B cell (primary cell): Measurements from ENCODE around the gene BRICD5. TPM values are rescaled to one million over a fixed set of nuclear protein-coding genes. Genes with fewer than 3 reads are reported as not detected.

ENCODE experiments used
- ATAC-seq: fragments of 200-7000 bp; cut with Tn5 transposase; one replicate; pipeline ENCODE4 v1.10.0; 2021; ENCODE audit warnings: low read depth, mild to moderate bottlenecking, moderate number of reproducible peaks, moderate library complexity
- CTCF ChIA-PET: fragments of 350-600 bp; sonication (Branson Sonifier 250); formaldehyde crosslinking; loops from one replicate; lab custom pipeline; 2021; ENCODE audit warnings: antibody characterized with exemption, inconsistent platforms; lab: Charles Lee
- POLR2A ChIA-PET: fragments of 350-600 bp; sonication (Branson Sonifier 250); formaldehyde crosslinking; loops from one replicate; lab custom pipeline; 2021; ENCODE audit warnings: antibody characterized with exemption; lab: Charles Lee
- DNase-seq: peaks from one replicate; pipeline ENCODE4 v3.0.0; 2013
- H2AFZ ChIP-seq: 2 replicates; pipeline ENCODE4 v1.6.1; 2012; ENCODE audit warnings: mild to moderate bottlenecking, low read depth, low read length; ENCODE audit not compliant: insufficient read depth, poor library complexity, severe bottlenecking
- H3K27ac ChIP-seq, 2 donors: 1 replicate in 1 of 2; 2 replicates in 1 of 2; pipeline ENCODE4 v1.5.1; 2012 to 2013; ENCODE audit warnings: low read length in 2 of 2, mild to moderate bottlenecking in 2 of 2, moderate library complexity in 1 of 2
- H3K27me3 ChIP-seq, 4 experiments: fragments of 200-600 bp in 1 of 4; sonication (generic) in 1 of 4; replicated peaks in 1 of 4; 1 replicate in 2 of 4; 2 replicates in 2 of 4; pipeline versions ENCODE4 v1.6.1 to v1.7.0; 2013 to 2016; ENCODE audit warnings: low read length in 3 of 4, mild to moderate bottlenecking in 2 of 4, mixed read lengths in 1 of 4, moderate library complexity in 1 of 4; ENCODE audit not compliant: insufficient read depth in 4 of 4, control insufficient read depth in 3 of 4; ENCODE audit errors: control extremely low read depth in 1 of 4
- H3K36me3 ChIP-seq, 2 experiments: replicated peaks in 1 of 2; 1 replicate in 1 of 2; 2 replicates in 1 of 2; pipeline versions ENCODE4 v1.6.1 to v1.7.1; 2013; ENCODE audit warnings: low read length in 1 of 2; ENCODE audit not compliant: insufficient read depth in 2 of 2, control insufficient read depth in 1 of 2; ENCODE audit errors: control extremely low read depth in 1 of 2, extremely low read depth in 1 of 2
- H3K4me1 ChIP-seq, 2 donors: fragments of 200-600 bp in 1 of 2; sonication (generic) in 1 of 2; 1 replicate in 1 of 2; 2 replicates in 1 of 2; pipeline versions ENCODE4 v1.5.1 to v1.6.1; 2013 to 2017; ENCODE audit warnings: low read length in 2 of 2; ENCODE audit not compliant: control insufficient read depth in 2 of 2, insufficient read depth in 2 of 2
- H3K4me2 ChIP-seq: replicated peaks from 2 replicates; pipeline ENCODE3; 2012; ENCODE audit warnings: mild to moderate bottlenecking, low read depth, low read length; ENCODE audit not compliant: poor library complexity, severe bottlenecking
- H3K4me3 ChIP-seq, 5 experiments: fragments of 200-600 bp in 1 of 5; sonication (generic) in 1 of 5; 1 replicate in 3 of 5; 2 replicates in 2 of 5; pipeline versions ENCODE4 v1.5.1 to v1.7.0; 2011 to 2016; ENCODE audit warnings: low read length in 4 of 5, mild to moderate bottlenecking in 4 of 5, low read depth in 2 of 5, control low read depth in 1 of 5, moderate library complexity in 1 of 5; ENCODE audit not compliant: insufficient read depth in 1 of 5; ENCODE audit errors: control extremely low read depth in 1 of 5, extremely low read depth in 1 of 5
- H3K79me2 ChIP-seq: fragments of 200-600 bp; sonication (generic); one replicate; pipeline ENCODE4 v1.6.0; 2016; ENCODE audit warnings: low read length; ENCODE audit not compliant: control insufficient read depth, insufficient read depth
- H3K9ac ChIP-seq: fragments of 200-600 bp; sonication (generic); 2 replicates; pipeline ENCODE4 v1.6.1; 2017; ENCODE audit warnings: mild to moderate bottlenecking, low read length, moderate library complexity
- H3K9me3 ChIP-seq, 3 donors: one replicate each; pipeline versions ENCODE4 v1.6.1 to v1.7.1; 2013; ENCODE audit warnings: low read length in 2 of 3; ENCODE audit not compliant: control insufficient read depth in 2 of 3, insufficient read depth in 1 of 3; ENCODE audit errors: control extremely low read depth in 1 of 3
- H4K20me1 ChIP-seq: 2 replicates; pipeline ENCODE4 v1.6.0; 2012; ENCODE audit warnings: mild to moderate bottlenecking, low read length; ENCODE audit not compliant: insufficient read depth, control insufficient read depth, poor library complexity, severe bottlenecking
- H3K27ac Mint-ChIP-seq: one replicate; pipeline ENCODE4 v1.8.0; 2021; ENCODE audit warnings: mixed read lengths
- H3K27me3 Mint-ChIP-seq: one replicate; pipeline ENCODE4 v1.8.0; 2021; ENCODE audit warnings: mixed read lengths
- H3K4me1 Mint-ChIP-seq: one replicate; pipeline ENCODE4 v1.8.0; 2021; ENCODE audit warnings: mixed read lengths
- H3K4me3 Mint-ChIP-seq: one replicate; pipeline ENCODE4 v1.8.0; 2021; ENCODE audit warnings: mixed read lengths
- H3K9me3 Mint-ChIP-seq: one replicate; pipeline ENCODE4 v1.8.0; 2022; ENCODE audit warnings: mixed read lengths; ENCODE audit not compliant: insufficient read depth
- EZH2 ChIP-seq: IDR thresholded peaks from 2 replicates; pipeline ENCODE4 v1.6.1; 2012; ENCODE audit warnings: borderline replicate concordance, low read depth, mild to moderate bottlenecking, moderate library complexity, low read length; ENCODE audit not compliant: insufficient read depth, poor library complexity, severe bottlenecking
- WGBS: methylation state at CpG from one replicate; pipeline ENCODE4 v1.1.5; 2013; ENCODE audit warnings: missing lambda C conversion rate; ENCODE audit not compliant: insufficient coverage; 5-methylcytosine and 5-hydroxymethylcytosine counted together
- intact Hi-C: fragments of 100-400 bp; cut with micrococcal nuclease; formaldehyde crosslinking; loops from one replicate; pipeline ENCODE4 v1.10.0; 2022
- polyA plus RNA-seq: library from polyadenylated mRNA; depleted of rRNA; stranded (reverse); fragments of >200 nt; gene quantifications from 2 replicates; pipeline ENCODE4 v1.2.3, GENCODE V29; 2012
- total RNA-seq, 2 donors: library from RNA; stranded (reverse); fragments of 120-200 nt in 1 of 2; gene quantifications; 1 replicate in 1 of 2; 2 replicates in 1 of 2; pipeline versions ENCODE4 v1.2.3 to v1.2.4, GENCODE V29; 2013 to 2022
- TF ChIP-seq, protein P1 (sequence below): fragments of 200-600 bp; IDR thresholded peaks from one replicate; pipeline ENCODE4 v1.8.0; 2022; ENCODE audit warnings: antibody characterized with exemption, mild to moderate bottlenecking

The BRICD5 gene
- total and polyA plus RNA-seq, 2 donors (not counting 1 experiment from before 2014, with no cell fraction given), result 11.9 to 18.3 TPM

- peaks cover 0 to 6% (median 0%) of the 10 kb centered on the region in 3 donors for H3K9me3 ChIP-seq
- ATAC-seq, result peak; percentile 41
- POLR2A ChIA-PET, result interaction anchor here (0.5 kb wide), 1 partner anchor 292 kb away, joined by 4 read pairs; no protein-coding TSS in a partner anchor
- Mint-ChIP-seq H3K4me3 (peak within 1 kb of the TSS; percentile 67), H3K27me3 (peaks cover 33% of the 10 kb centered on the region), H3K27ac (no peak within 1 kb of the TSS), H3K9me3 (no peaks in the 10 kb centered on the region), H3K4me1 (peaks cover 10% of the 10 kb centered on the region)
- DNase-seq, result peak; percentile 51
- under 1% methylated on average over 122 of the region's 129 CpGs for WGBS
- H3K4me2 ChIP-seq, result peak within 1 kb of the TSS; percentile 83
- H4K20me1 ChIP-seq, result no peaks in the 10 kb centered on the region
- H3K27ac ChIP-seq, result no peak within 1 kb of the TSS
- TF ChIP-seq EZH2, result no peak
- TF ChIP-seq, protein P1, sequence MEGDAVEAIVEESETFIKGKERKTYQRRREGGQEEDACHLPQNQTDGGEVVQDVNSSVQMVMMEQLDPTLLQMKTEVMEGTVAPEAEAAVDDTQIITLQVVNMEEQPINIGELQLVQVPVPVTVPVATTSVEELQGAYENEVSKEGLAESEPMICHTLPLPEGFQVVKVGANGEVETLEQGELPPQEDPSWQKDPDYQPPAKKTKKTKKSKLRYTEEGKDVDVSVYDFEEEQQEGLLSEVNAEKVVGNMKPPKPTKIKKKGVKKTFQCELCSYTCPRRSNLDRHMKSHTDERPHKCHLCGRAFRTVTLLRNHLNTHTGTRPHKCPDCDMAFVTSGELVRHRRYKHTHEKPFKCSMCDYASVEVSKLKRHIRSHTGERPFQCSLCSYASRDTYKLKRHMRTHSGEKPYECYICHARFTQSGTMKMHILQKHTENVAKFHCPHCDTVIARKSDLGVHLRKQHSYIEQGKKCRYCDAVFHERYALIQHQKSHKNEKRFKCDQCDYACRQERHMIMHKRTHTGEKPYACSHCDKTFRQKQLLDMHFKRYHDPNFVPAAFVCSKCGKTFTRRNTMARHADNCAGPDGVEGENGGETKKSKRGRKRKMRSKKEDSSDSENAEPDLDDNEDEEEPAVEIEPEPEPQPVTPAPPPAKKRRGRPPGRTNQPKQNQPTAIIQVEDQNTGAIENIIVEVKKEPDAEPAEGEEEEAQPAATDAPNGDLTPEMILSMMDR, result no peak
- CTCF ChIA-PET, result interaction anchor here (1.8 to 4.7 kb wide), 2 partner anchors 55 to 73 kb away, joined by 10 to 71 read pairs; partner anchors contain the start of genes ECI1 and RNPS1
- H2AFZ ChIP-seq, result peak within 1 kb of the TSS; percentile 22
- H3K9ac ChIP-seq, result peak within 1 kb of the TSS; percentile 47
- peaks cover 12 to 22% of the 10 kb centered on the region in 2 donors for H3K4me1 ChIP-seq
- intact Hi-C loops, result loop anchor here (10.0 kb wide), 2 partner anchors 148 to 408 kb away; partner anchors contain the start of gene ABCA3
- no peaks in the 10 kb centered on the region for H3K36me3 ChIP-seq
- no peaks in the 10 kb centered on the region for H3K79me2 ChIP-seq
- peaks cover 0 to 50% (median 20%) of the 10 kb centered on the region in 4 experiments for H3K27me3 ChIP-seq
- peak within 1 kb of the TSS in 3 of 5 experiments; percentile 15 to 44 (median 28) for H3K4me3 ChIP-seq
Measured at GRCh38 chr16:2196162-2196980, 14.3 kb downstream of the BRICD5 start, which contains the start of gene CASKIN1. Gene CASKIN1 (minus strand): TSS chr16:2196605. CDS start chr16:2196432, 173 bp downstream.
